Fibroblast of lung (primary cell): Measurements from ENCODE around the gene OR7G3. TPM values are rescaled to one million over a fixed set of nuclear protein-coding genes. Genes with fewer than 3 reads are reported as not detected.

ENCODE experiments used
- DNase-seq, 2 donors: peaks; one replicate each; pipeline versions ENCODE4 v3.0.0 to v3.0.0-alpha.2; 2010; ENCODE audit warnings: low read depth in 2 of 2
- H2AFZ ChIP-seq: 2 replicates; pipeline ENCODE4 v1.5.1; 2012; ENCODE audit warnings: low read length, control low read depth, inconsistent platforms
- H3K27ac ChIP-seq: 2 replicates; pipeline ENCODE4 v1.5.1; 2011; ENCODE audit warnings: low read length, control low read depth; ENCODE audit not compliant: insufficient read depth
- H3K27me3 ChIP-seq: 2 replicates; pipeline ENCODE4 v1.5.1; 2011; ENCODE audit warnings: mild to moderate bottlenecking, low read length; ENCODE audit not compliant: control insufficient read depth, insufficient read depth
- H3K36me3 ChIP-seq: 2 replicates; pipeline ENCODE4 v1.5.1; 2011; ENCODE audit warnings: low read length; ENCODE audit not compliant: control insufficient read depth, insufficient read depth
- H3K4me1 ChIP-seq: 2 replicates; pipeline ENCODE4 v1.5.1; 2011; ENCODE audit warnings: low read length; ENCODE audit not compliant: control insufficient read depth, insufficient read depth; ENCODE audit errors: extremely low read depth
- H3K4me2 ChIP-seq: 2 replicates; pipeline ENCODE4 v1.5.1; 2011; ENCODE audit warnings: low read length, control low read depth; ENCODE audit not compliant: insufficient read depth; ENCODE audit errors: extremely low read depth
- H3K4me3 ChIP-seq, 4 experiments: fragments of 200-600 bp in 1 of 4; sonication (generic) in 1 of 4; replicated peaks in 1 of 4; 2 replicates each; pipeline ENCODE4 v1.5.1; 2011 to 2016; ENCODE audit warnings: low read length in 4 of 4, low read depth in 3 of 4, mild to moderate bottlenecking in 3 of 4, control low read depth in 2 of 4, inconsistent platforms in 1 of 4, mixed read lengths in 1 of 4; ENCODE audit not compliant: insufficient read depth in 1 of 4; ENCODE audit errors: control extremely low read depth in 1 of 4
- H3K79me2 ChIP-seq: 2 replicates; pipeline ENCODE4 v1.5.1; 2012; ENCODE audit warnings: mild to moderate bottlenecking, low read length, inconsistent platforms; ENCODE audit not compliant: control insufficient read depth, insufficient read depth
- H3K9ac ChIP-seq: 2 replicates; pipeline ENCODE4 v1.5.1; 2011; ENCODE audit warnings: mild to moderate bottlenecking, low read length, control low read depth; ENCODE audit not compliant: insufficient read depth
- H3K9me3 ChIP-seq: 2 replicates; pipeline ENCODE4 v1.5.1; 2012; ENCODE audit warnings: low read depth, low read length; ENCODE audit not compliant: control insufficient read depth, insufficient read depth
- H4K20me1 ChIP-seq: 2 replicates; pipeline ENCODE4 v1.5.1; 2011; ENCODE audit warnings: low read length; ENCODE audit not compliant: control insufficient read depth, insufficient read depth; ENCODE audit errors: extremely low read depth
- CTCF ChIP-seq, 2 donors: IDR thresholded peaks in 1 of 2; conservative IDR thresholded peaks in 1 of 2; 1 replicate in 1 of 2; 2 replicates in 1 of 2; pipeline ENCODE4 v1.5.1; 2011 to 2012; ENCODE audit warnings: low read length in 2 of 2, control low read depth in 1 of 2, inconsistent platforms in 1 of 2, low read depth in 1 of 2, mild to moderate bottlenecking in 1 of 2
- EZH2 ChIP-seq: IDR thresholded peaks from 2 replicates; pipeline ENCODE4 v1.5.1; 2012; ENCODE audit warnings: low read length, control low read depth, mild to moderate bottlenecking; ENCODE audit errors: missing control alignments
- polyA plus RNA-seq, 2 donors: library from polyadenylated mRNA; depleted of rRNA in 1 of 2; stranded (reverse) in 1 of 2; unstranded in 1 of 2; fragments of >200 nt; gene quantifications; 2 replicates each; pipeline ENCODE4 v1.2.1, GENCODE V29; 2011 to 2012; ENCODE audit warnings: missing spikeins in 1 of 2
- total RNA-seq: library from RNA; depleted of rRNA; stranded (reverse); fragments of >200 nt; gene quantifications from 2 replicates; pipeline ENCODE4 v1.2.1, GENCODE V29; 2014

OR7G3 gene
- total and polyA plus RNA-seq, 2 donors (not counting 1 experiment from before 2014, with no cell fraction given): not detected

- Histone ChIP-seq H3K9ac (no peak overlapping the region), H3K9me3 (peaks cover 1% of the 10 kb centered on the region), H3K79me2 (no peaks in the 10 kb centered on the region), H3K4me2 (no peak overlapping the region), H3K27ac (no peak overlapping the region), H3K4me3 (no peak overlapping the region), H2AFZ (no peak overlapping the region), H4K20me1 (no peaks in the 10 kb centered on the region), H3K27me3 (no peaks in the 10 kb centered on the region), H3K4me1 (no peaks in the 10 kb centered on the region), H3K36me3 (peaks cover 3% of the 10 kb centered on the region)
- no peak for DNase-seq
- TF ChIP-seq EZH2 (no peak), CTCF (conservative IDR thresholded peaks at IDR 0.05 in 1 of 2, IDR thresholded peaks at IDR 0.05 in 1 of 2; ENCODE audit: low read depth in 1 of 2, low read length in 2 of 2) (no peak)
These were observed 40.1 kb upstream of the OR7G3 start for GRCh38 chr19:9166846-9167245.

GRCh38 chr19:9165261-9165660 lies 38.5 kb upstream of the OR7G3 start:
- TF ChIP-seq CTCF (conservative IDR thresholded peaks at IDR 0.05 in 1 of 2, IDR thresholded peaks at IDR 0.05 in 1 of 2; ENCODE audit: low read depth in 1 of 2, low read length in 2 of 2) (no peak), EZH2 (no peak)
- peaks cover 18% of the 10 kb centered on the region for H3K36me3 ChIP-seq
- no peak overlapping the region for H3K4me3 ChIP-seq
- no peaks in the 10 kb centered on the region for H3K4me1 ChIP-seq
- H3K9me3 ChIP-seq: peaks cover 11% of the 10 kb centered on the region
- no peaks in the 10 kb centered on the region for H3K27me3 ChIP-seq
- no peak for DNase-seq
- H3K27ac ChIP-seq: no peak overlapping the region
- H3K9ac ChIP-seq: no peak overlapping the region
- H3K4me2 ChIP-seq: no peak overlapping the region
- H4K20me1 ChIP-seq: no peaks in the 10 kb centered on the region
- H2AFZ ChIP-seq: no peak overlapping the region
- H3K79me2 ChIP-seq: no peaks in the 10 kb centered on the region

GRCh38 chr19:9161427-9161826 lies 34.7 kb upstream of the OR7G3 start:
- Histone ChIP-seq H3K79me2 (no peaks in the 10 kb centered on the region), H4K20me1 (no peaks in the 10 kb centered on the region), H3K4me1 (no peaks in the 10 kb centered on the region), H3K4me3 (no peak overlapping the region), H3K9ac (no peak overlapping the region), H3K4me2 (no peak overlapping the region), H3K27ac (no peak overlapping the region), H2AFZ (no peak overlapping the region), H3K27me3 (no peaks in the 10 kb centered on the region), H3K9me3 (peaks cover 14% of the 10 kb centered on the region), H3K36me3 (peaks cover 42% of the 10 kb centered on the region)
- no peak for TF ChIP-seq CTCF (conservative IDR thresholded peaks at IDR 0.05 in 1 of 2, IDR thresholded peaks at IDR 0.05 in 1 of 2; ENCODE audit: low read depth in 1 of 2, low read length in 2 of 2)
- TF ChIP-seq EZH2: no peak
- no peak for DNase-seq
